Measurements from ENCODE around the gene PRR20G. TPM values are rescaled to one million over a fixed set of nuclear protein-coding genes. Genes with fewer than 3 reads are reported as not detected.

PRR20G gene
- total RNA-seq, 2 donors from 2014 or later, result not detected

GRCh38 chr3:127252446-127252845 is 35.4 kb downstream of the PRR20G start:
- no peak for DNase-seq (ENCODE audit: low spot score)
- no peak overlapping the region for H3K27ac ChIP-seq
- H3K4me3 ChIP-seq, result no peak overlapping the region
- no peaks in the 10 kb centered on the region for H3K27me3 ChIP-seq (replicated peaks; ENCODE audit: insufficient read depth)
- H3K36me3 ChIP-seq, result no peaks in the 10 kb centered on the region
- H3K4me1 ChIP-seq (ENCODE audit: control insufficient read depth in 1 of 2, low read depth in 2 of 2), result no peaks in the 10 kb centered on the region
- H3K9me3 ChIP-seq, result peaks cover 6% of the 10 kb centered on the region
- TF ChIP-seq, protein P1, sequence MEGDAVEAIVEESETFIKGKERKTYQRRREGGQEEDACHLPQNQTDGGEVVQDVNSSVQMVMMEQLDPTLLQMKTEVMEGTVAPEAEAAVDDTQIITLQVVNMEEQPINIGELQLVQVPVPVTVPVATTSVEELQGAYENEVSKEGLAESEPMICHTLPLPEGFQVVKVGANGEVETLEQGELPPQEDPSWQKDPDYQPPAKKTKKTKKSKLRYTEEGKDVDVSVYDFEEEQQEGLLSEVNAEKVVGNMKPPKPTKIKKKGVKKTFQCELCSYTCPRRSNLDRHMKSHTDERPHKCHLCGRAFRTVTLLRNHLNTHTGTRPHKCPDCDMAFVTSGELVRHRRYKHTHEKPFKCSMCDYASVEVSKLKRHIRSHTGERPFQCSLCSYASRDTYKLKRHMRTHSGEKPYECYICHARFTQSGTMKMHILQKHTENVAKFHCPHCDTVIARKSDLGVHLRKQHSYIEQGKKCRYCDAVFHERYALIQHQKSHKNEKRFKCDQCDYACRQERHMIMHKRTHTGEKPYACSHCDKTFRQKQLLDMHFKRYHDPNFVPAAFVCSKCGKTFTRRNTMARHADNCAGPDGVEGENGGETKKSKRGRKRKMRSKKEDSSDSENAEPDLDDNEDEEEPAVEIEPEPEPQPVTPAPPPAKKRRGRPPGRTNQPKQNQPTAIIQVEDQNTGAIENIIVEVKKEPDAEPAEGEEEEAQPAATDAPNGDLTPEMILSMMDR (IDR thresholded peaks at IDR 0.05), result no peak
- ATAC-seq (ENCODE audit: insufficient number of reproducible peaks, low FRiP score, low read depth), result no peak

DNA sequence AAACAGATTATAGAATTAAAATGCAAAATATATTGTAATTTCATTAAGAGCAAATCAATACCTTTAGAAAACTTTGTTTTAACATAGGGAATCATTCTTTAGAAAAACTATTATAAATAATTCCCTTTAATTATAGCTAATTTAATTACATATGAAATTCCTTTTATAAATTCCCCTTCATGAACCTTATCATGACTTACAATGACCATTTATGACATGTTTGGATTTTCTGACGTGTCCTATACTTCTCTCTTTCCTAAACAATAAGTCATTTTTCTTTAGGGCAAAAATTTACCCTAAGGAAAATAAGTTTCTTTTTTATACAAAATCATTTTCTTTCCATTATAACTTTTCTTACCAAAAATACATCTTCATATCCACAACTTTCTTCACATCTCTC is 37.8 kb downstream of the PRR20G start:
- H3K4me1 ChIP-seq (ENCODE audit: control insufficient read depth in 1 of 2, low read depth in 2 of 2), result no peaks in the 10 kb centered on the region
- TF ChIP-seq, protein P1 (IDR thresholded peaks at IDR 0.05), result no peak
- peaks cover 15% of the 10 kb centered on the region for H3K9me3 ChIP-seq
- DNase-seq (ENCODE audit: low spot score) (no peak), ATAC-seq (ENCODE audit: insufficient number of reproducible peaks, low FRiP score, low read depth) (no peak)
- H3K36me3 ChIP-seq, result no peaks in the 10 kb centered on the region
- H3K4me3 ChIP-seq, result no peak overlapping the region
- H3K27me3 ChIP-seq (replicated peaks; ENCODE audit: insufficient read depth), result no peaks in the 10 kb centered on the region
- H3K27ac ChIP-seq, result no peak overlapping the region

DNA sequence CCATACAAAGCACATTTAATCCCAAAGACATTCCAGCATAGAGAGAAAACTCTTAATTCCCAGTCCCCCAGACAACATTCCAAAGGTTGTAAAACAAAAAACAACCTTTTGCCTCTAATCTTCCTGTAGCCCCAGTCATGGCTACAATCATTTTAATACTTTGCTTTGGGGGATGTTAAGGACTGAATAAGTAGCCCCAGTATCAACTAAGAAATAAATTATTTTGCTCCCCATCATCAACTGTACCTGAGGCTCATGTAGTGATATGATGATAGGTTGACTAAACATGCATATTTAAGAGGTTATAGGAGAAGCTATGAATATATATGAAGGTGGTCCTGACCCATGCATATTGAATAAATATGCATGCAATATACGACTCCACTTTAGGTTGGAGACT is 40.6 kb downstream of the PRR20G start:
- DNase-seq (ENCODE audit: low spot score), result no peak
- no peaks in the 10 kb centered on the region for H3K27me3 ChIP-seq (replicated peaks; ENCODE audit: insufficient read depth)
- ATAC-seq (ENCODE audit: insufficient number of reproducible peaks, low FRiP score, low read depth), result no peak
- TF ChIP-seq, protein P1 (IDR thresholded peaks at IDR 0.05), result no peak
- H3K4me1 ChIP-seq (ENCODE audit: control insufficient read depth in 1 of 2, low read depth in 2 of 2), result no peaks in the 10 kb centered on the region
- no peak overlapping the region for H3K4me3 ChIP-seq
- H3K27ac ChIP-seq, result no peak overlapping the region
- peaks cover 15% of the 10 kb centered on the region for H3K9me3 ChIP-seq
- H3K36me3 ChIP-seq, result no peaks in the 10 kb centered on the region

DNA sequence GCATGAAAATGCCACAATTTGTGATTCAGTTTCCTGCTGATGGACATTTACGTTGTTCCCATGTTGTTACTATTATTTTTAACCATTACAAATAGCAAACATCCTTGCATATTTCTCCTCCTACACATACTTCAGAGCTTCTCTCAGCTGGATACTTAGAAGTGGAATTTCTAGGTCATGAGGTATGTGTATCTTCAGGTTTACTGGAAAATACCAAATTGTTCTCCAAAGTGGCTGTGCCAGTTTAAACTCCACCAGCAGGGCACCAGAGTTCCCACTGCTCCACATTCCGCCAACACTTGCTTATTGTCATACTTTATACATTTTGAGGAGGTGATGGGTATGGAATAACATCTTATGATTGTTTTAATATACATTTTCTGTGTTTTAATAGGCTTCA is 49.2 kb downstream of the PRR20G start:
- TF ChIP-seq, protein P1 (IDR thresholded peaks at IDR 0.05), result no peak

GRCh38 chr3:127237835-127238234 is 50.0 kb downstream of the PRR20G start:
- no peak for ATAC-seq (ENCODE audit: insufficient number of reproducible peaks, low FRiP score, low read depth)
- no peaks in the 10 kb centered on the region for H3K9me3 ChIP-seq
- no peak for DNase-seq (ENCODE audit: low spot score)
- peaks cover 0 to 6% of the 10 kb centered on the region in 2 donors for H3K4me1 ChIP-seq (ENCODE audit: control insufficient read depth in 1 of 2, low read depth in 2 of 2)
- no peak overlapping the region for H3K27ac ChIP-seq
- no peaks in the 10 kb centered on the region for H3K36me3 ChIP-seq
- H3K27me3 ChIP-seq (replicated peaks; ENCODE audit: insufficient read depth), result no peaks in the 10 kb centered on the region
- no peak overlapping the region for H3K4me3 ChIP-seq
- TF ChIP-seq, protein P1 (IDR thresholded peaks at IDR 0.05), result no peak

More for the DNA sequence above, 49.2 kb downstream of the PRR20G start:
- Histone ChIP-seq H3K4me3 (no peak overlapping the region), H3K27me3 (replicated peaks; ENCODE audit: insufficient read depth) (no peaks in the 10 kb centered on the region), H3K27ac (no peak overlapping the region), H3K9me3 (no peaks in the 10 kb centered on the region), H3K36me3 (no peaks in the 10 kb centered on the region), H3K4me1 (ENCODE audit: control insufficient read depth in 1 of 2, low read depth in 2 of 2) (peaks cover 0 to 6% of the 10 kb centered on the region in 2 donors)
- no peak for ATAC-seq (ENCODE audit: insufficient number of reproducible peaks, low FRiP score, low read depth)
- DNase-seq (ENCODE audit: low spot score), result no peak
